OCI-LY7 (cell line): Measurements from ENCODE around the gene CCT7. TPM values are rescaled to one million over a fixed set of nuclear protein-coding genes. Genes with fewer than 3 reads are reported as not detected.
A peak's percentile ranks its signal among the peaks of the same experiment; 100 is the strongest.

Source experiments
- BruUV-seq: library from RNA; stranded (reverse); fragments of 400-500 nt; replicated peaks from 2 replicates; lab custom pipeline; 2021; lab: Mats Ljungman, UMichigan
- CTCF ChIA-PET: fragments of 300-600 bp; sonication (Branson Sonifier 250); formaldehyde crosslinking; loops from one replicate; lab custom pipeline; 2022; ENCODE audit warnings: antibody characterized with exemption; ENCODE audit not compliant: unreplicated experiment; lab: Charles Lee
- POLR2A ChIA-PET: fragments of 300-600 bp; sonication (Branson Sonifier 250); formaldehyde crosslinking; loops from one replicate; lab custom pipeline; 2022; ENCODE audit warnings: antibody characterized with exemption; lab: Charles Lee
- DNase-seq: peaks from one replicate; pipeline ENCODE4 v3.0.0-alpha.2; 2015; ENCODE audit warnings: low spot score
- H2AFZ ChIP-seq: fragments of 200-600 bp; sonication (generic), shearing (Covaris generic); 2 replicates; pipeline ENCODE4 v1.6.1; 2014; ENCODE audit warnings: mild to moderate bottlenecking, antibody characterized with exemption, low read length, moderate library complexity
- H3K27ac ChIP-seq: fragments of 200-600 bp; sonication (generic); 2 replicates; pipeline ENCODE4 v1.5.1; 2014; ENCODE audit warnings: mixed run types, low read depth, mild to moderate bottlenecking, moderate library complexity, low read length, inconsistent platforms; ENCODE audit not compliant: poor library complexity, severe bottlenecking
- H3K36me3 ChIP-seq: fragments of 200-600 bp; sonication (generic); 2 replicates; pipeline ENCODE4 v1.6.1; 2014; ENCODE audit warnings: mild to moderate bottlenecking, antibody characterized with exemption, low read length, moderate library complexity, mixed read lengths; ENCODE audit not compliant: insufficient read depth
- H3K4me1 ChIP-seq: fragments of 200-600 bp; sonication (generic); 2 replicates; pipeline ENCODE4 v1.5.1; 2014; ENCODE audit warnings: mild to moderate bottlenecking, low read length; ENCODE audit not compliant: insufficient read depth, poor library complexity, severe bottlenecking
- H3K4me2 ChIP-seq: fragments of 200-600 bp; sonication (generic); 2 replicates; pipeline ENCODE4 v1.6.1; 2014; ENCODE audit warnings: mild to moderate bottlenecking, low read length
- H3K4me3 ChIP-seq: fragments of 200-600 bp; sonication (generic); 2 replicates; pipeline ENCODE4 v1.5.1; 2014; ENCODE audit warnings: mild to moderate bottlenecking, low read depth, low read length; ENCODE audit not compliant: poor library complexity, severe bottlenecking
- H3K79me2 ChIP-seq: fragments of 200-600 bp; sonication (generic); 2 replicates; pipeline ENCODE4 v1.6.1; 2016; ENCODE audit warnings: low read depth, mild to moderate bottlenecking, low read length, moderate library complexity, mixed read lengths; ENCODE audit not compliant: insufficient read depth
- H3K9me2 ChIP-seq: fragments of 200-600 bp; sonication (generic); 2 replicates; pipeline ENCODE4 v1.6.1; 2016; ENCODE audit warnings: mild to moderate bottlenecking, low read length, mixed read lengths; ENCODE audit not compliant: insufficient read depth
- H3K9me3 ChIP-seq: fragments of 200-600 bp; sonication (generic); 2 replicates; pipeline ENCODE4 v1.6.1; 2014; ENCODE audit warnings: mild to moderate bottlenecking, mixed run types, low read length, mixed read lengths
- H4K20me1 ChIP-seq: fragments of 200-600 bp; sonication (generic); 2 replicates; pipeline ENCODE4 v1.6.1; 2014; ENCODE audit warnings: mild to moderate bottlenecking, antibody characterized with exemption, low read length, moderate library complexity, mixed read lengths; ENCODE audit not compliant: insufficient read depth
- CTCF ChIP-seq: fragments of 200-600 bp; sonication (generic); conservative IDR thresholded peaks from 2 replicates; pipeline ENCODE4 v1.5.1; 2014; ENCODE audit warnings: mild to moderate bottlenecking, antibody characterized with exemption, low read length, moderate library complexity, mixed read lengths
- EZH2phosphoT487 ChIP-seq: fragments of 200-600 bp; sonication (generic); IDR thresholded peaks from 2 replicates; pipeline ENCODE4 v1.6.1; 2018; ENCODE audit warnings: low read depth, borderline replicate concordance, mild to moderate bottlenecking, mixed run types, antibody characterized with exemption, low read length, moderate library complexity, mixed read lengths
- intact Hi-C: fragments of 100-400 bp; cut with micrococcal nuclease; formaldehyde crosslinking; loops from one replicate; pipeline ENCODE4 v1.10.0; 2022; ENCODE audit not compliant: unreplicated experiment
- total RNA-seq, 2 experiments: library from RNA; depleted of rRNA in 1 of 2; stranded (reverse); fragments of >200 nt in 1 of 2; shearing (Covaris generic) in 1 of 2; gene quantifications; 2 replicates each; pipeline ENCODE4 v1.2.3, GENCODE V29; 2014 to 2022

The CCT7 gene
- total RNA-seq, 2 experiments from 2014 or later: 334 to 347 TPM

DNA sequence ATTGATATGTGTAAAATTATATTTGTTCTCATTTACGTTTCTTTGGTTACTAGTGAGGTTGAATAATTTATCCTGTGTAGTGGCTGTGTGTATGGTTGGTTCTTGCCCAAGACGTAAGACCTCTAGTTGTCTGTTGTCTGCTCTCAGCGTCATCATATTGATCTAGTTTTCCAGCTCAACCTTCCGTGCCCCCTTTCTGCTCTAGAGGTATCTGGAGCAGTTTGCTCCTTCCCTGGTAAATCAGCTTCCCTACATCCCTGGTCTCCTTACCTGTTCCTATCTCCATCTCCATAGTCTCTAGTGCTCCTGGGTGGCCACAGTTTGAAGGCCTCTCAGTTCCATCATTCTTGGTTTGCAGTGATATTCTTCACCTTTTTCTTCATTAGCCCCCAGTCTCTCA is 18.9 kb upstream of the CCT7 start:
- TF ChIP-seq EZH2phosphoT487: no peak
- TF ChIP-seq CTCF: no peak
- H2AFZ ChIP-seq: no peak overlapping the region
- no peaks in the 10 kb centered on the region for H3K9me3 ChIP-seq
- peak overlapping the region; percentile 95 for H3K4me3 ChIP-seq
- intact Hi-C loops: no loop called here
- no peak for DNase-seq
- H3K4me1 ChIP-seq: peaks cover 25% of the 10 kb centered on the region
- POLR2A ChIA-PET: interaction anchor here (0.6 to 1.4 kb wide), 7 partner anchors 14 to 533 kb away, joined by 3 to 5 read pairs (median 3); partner anchors contain the start of gene CCT7
- no TSS peak for BruUV-seq
- CTCF ChIA-PET: interaction anchor here (0.9 kb wide), 1 partner anchor 130 kb away, joined by 3 read pairs; no protein-coding TSS in a partner anchor
- peaks cover 9% of the 10 kb centered on the region; the same call in 1 of the 2 replicates for H3K36me3 ChIP-seq
- peak overlapping the region; percentile 89 for H3K4me2 ChIP-seq
- peaks cover 35% of the 10 kb centered on the region for H3K79me2 ChIP-seq
- H3K9me2 ChIP-seq: no peaks in the 10 kb centered on the region
- H3K27ac ChIP-seq: no peak overlapping the region
- H4K20me1 ChIP-seq: no peaks in the 10 kb centered on the region

- TF ChIP-seq CTCF (no peak), EZH2phosphoT487 (no peak)
- ChIA-PET POLR2A (interaction anchor here (1.4 kb wide), 1 partner anchor 31 kb away, joined by 3 read pairs; no protein-coding TSS in a partner anchor), CTCF (no interaction called here)
- H3K4me3 ChIP-seq: no peak overlapping the region
- no peaks in the 10 kb centered on the region for H3K9me2 ChIP-seq
- H4K20me1 ChIP-seq: no peaks in the 10 kb centered on the region
- intact Hi-C loops: no loop called here
- H3K4me2 ChIP-seq: no peak overlapping the region
- H3K4me1 ChIP-seq: peaks cover 22% of the 10 kb centered on the region
- H3K79me2 ChIP-seq: peaks cover 35% of the 10 kb centered on the region
- H3K27ac ChIP-seq: no peak overlapping the region
- TSS peak; percentile 10 for BruUV-seq
- DNase-seq: no peak
- no peak overlapping the region for H2AFZ ChIP-seq
- H3K9me3 ChIP-seq: no peaks in the 10 kb centered on the region
- peaks cover 26% of the 10 kb centered on the region; the same call in 1 of the 2 replicates for H3K36me3 ChIP-seq
Observed at GRCh38 chr2:73217160-73217559, 16.9 kb upstream of the CCT7 start.

GRCh38 chr2:73217826-73218225 is 16.3 kb upstream of the CCT7 start:
- POLR2A ChIA-PET: interaction anchor here (1.4 kb wide), 1 partner anchor 30 kb away, joined by 3 read pairs; no protein-coding TSS in a partner anchor
- Histone ChIP-seq H3K9me2 (no peaks in the 10 kb centered on the region), H3K79me2 (peaks cover 35% of the 10 kb centered on the region), H3K36me3 (peaks cover 32% of the 10 kb centered on the region), H3K4me2 (no peak overlapping the region), H3K27ac (no peak overlapping the region), H2AFZ (no peak overlapping the region), H4K20me1 (no peaks in the 10 kb centered on the region), H3K4me1 (peaks cover 19% of the 10 kb centered on the region), H3K9me3 (no peaks in the 10 kb centered on the region), H3K4me3 (no peak overlapping the region)
- intact Hi-C loops: no loop called here
- DNase-seq: no peak
- TF ChIP-seq EZH2phosphoT487 (no peak), CTCF (no peak)
- CTCF ChIA-PET: no interaction called here
- BruUV-seq: no TSS peak
